Lower leg skin (tissue), 3 donors: ENCODE data around the gene RPL35A.

Source experiments
- CTCF ChIP-seq, 3 donors: fragments of 450-650 bp; IDR thresholded peaks; one replicate each; pipeline ENCODE4 v1.5.1; 2016; ENCODE audit warnings: antibody characterized with exemption in 3 of 3, mild to moderate bottlenecking in 3 of 3, moderate library complexity in 2 of 3
- POLR2A ChIP-seq, 2 donors: fragments of 450-650 bp; IDR thresholded peaks; one replicate each; pipeline ENCODE4 v1.6.1; 2016 to 2017; ENCODE audit warnings: antibody characterized with exemption in 2 of 2, mild to moderate bottlenecking in 1 of 2, moderate library complexity in 1 of 2

DNA sequence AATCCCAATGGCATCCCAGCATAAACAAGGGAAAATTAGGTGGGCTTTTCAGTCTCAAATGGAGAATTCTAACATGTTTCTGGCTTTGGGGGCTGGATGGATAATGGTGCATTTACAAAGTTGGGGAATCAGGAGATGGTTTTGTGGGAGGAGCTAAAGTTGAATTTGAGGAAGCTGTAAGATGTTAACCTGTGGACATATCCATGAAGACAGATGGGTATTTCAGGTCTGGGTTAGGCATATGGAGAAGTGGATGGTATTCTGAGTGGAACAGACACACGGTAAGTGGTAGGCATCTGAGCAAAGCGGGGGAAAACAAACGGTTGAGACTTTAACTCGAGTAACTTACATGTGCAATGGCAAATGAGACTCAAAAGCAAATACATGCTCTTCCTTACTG is 8.4 kb downstream of the RPL35A start:
- TF ChIP-seq CTCF (IDR thresholded peaks at IDR 0.05) = no peak
- TF ChIP-seq POLR2A (IDR thresholded peaks at IDR 0.05) = no peak
